Colon (tissue), 2 donors: ENCODE data around the gene TMEM220.
"Not testable (repeated sequence)": the region's sequence is repeated elsewhere in the genome, so short reads cannot be mapped to it uniquely, and the experiment has no call there.

ENCODE experiments used
- FAIRE-seq: peaks from 2 replicates; lab custom pipeline; 2012; peaks lifted over from hg19 to GRCh38; lab: Jason Lieb, UNC
- donor health status: control.
- donor health status: control.

The TMEM220 gene

GRCh38 chr17:10754861-10755591 lies 25.2 kb upstream of the TMEM220 start:
- FAIRE-seq, result no peak

- FAIRE-seq, result no peak
These were observed 24.3 kb upstream of the TMEM220 start for GRCh38 chr17:10754109-10754508.

GRCh38 chr17:10752696-10753095 lies 22.9 kb upstream of the TMEM220 start:
- no peak for FAIRE-seq

DNA sequence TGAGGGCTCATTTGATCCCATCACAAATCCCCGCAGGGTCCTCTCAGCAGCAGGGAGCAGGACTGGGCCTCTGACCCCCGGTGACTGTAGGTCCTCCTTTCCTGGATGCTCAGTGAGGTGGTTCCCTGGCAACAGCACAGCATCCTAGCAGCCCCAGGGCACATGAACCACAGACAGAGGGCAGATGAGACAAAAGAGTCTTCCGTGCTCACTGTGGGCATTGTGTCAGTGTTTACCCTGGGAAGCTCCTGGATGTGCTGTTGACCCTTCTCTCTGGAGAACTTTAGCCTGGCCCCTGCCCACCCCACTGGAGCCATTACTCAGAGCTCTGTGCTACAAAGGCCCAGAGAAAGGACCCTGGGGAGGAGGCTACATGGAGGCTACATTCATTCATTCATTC lies 21.7 kb upstream of the TMEM220 start:
- FAIRE-seq, result no peak

GRCh38 chr17:10750210-10750609 lies 20.4 kb upstream of the TMEM220 start:
- no peak for FAIRE-seq

DNA sequence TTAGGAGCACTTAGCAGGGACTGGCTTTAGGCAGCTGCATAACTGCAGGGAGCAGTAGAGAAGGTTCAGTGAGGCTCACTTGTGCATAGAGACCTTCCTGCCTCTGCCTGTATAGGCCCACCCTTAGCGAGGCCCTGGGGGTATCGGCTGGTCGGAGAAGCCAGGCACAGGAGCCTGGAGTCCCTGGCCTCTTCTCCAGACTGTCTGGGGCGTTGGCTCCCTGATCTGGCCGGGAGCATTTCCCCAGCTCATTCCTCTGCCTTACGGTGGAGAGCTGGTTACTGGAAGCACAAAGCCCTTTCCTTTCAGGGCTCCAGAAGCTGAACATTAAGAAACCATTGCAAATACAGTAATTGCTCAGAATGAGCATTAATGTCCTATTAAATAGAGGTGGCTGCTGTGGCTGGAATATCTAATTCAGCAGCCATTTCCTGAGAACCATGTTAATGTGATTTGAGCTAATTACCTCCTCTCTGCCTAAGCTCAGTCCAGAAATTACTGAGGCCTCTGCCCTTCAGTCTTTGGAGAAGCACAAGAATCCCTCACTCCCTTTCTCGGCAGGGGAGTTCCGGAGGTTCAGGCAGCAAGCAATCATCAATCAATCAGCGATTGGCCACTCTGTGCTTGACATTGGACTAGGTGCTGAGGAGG lies 18.8 kb upstream of the TMEM220 start:
- no peak for FAIRE-seq

GRCh38 chr17:10745231-10745630 lies 15.4 kb upstream of the TMEM220 start:
- no peak for FAIRE-seq

GRCh38 chr17:10744501-10745000 lies 14.7 kb upstream of the TMEM220 start:
- FAIRE-seq, result no peak

- FAIRE-seq, result no peak
These were observed 13.6 kb upstream of the TMEM220 start for GRCh38 chr17:10743316-10744009.

GRCh38 chr17:10742431-10742830 lies 12.6 kb upstream of the TMEM220 start:
- no peak for FAIRE-seq

GRCh38 chr17:10741416-10742135 lies 11.8 kb upstream of the TMEM220 start:
- no peak for FAIRE-seq

- no peak for FAIRE-seq
These were observed 9.6 kb upstream of the TMEM220 start for GRCh38 chr17:10739386-10739785.

- no peak for FAIRE-seq
These were observed 8.9 kb upstream of the TMEM220 start for GRCh38 chr17:10738521-10739258.

GRCh38 chr17:10737736-10738135 lies 7.9 kb upstream of the TMEM220 start:
- no peak for FAIRE-seq

DNA sequence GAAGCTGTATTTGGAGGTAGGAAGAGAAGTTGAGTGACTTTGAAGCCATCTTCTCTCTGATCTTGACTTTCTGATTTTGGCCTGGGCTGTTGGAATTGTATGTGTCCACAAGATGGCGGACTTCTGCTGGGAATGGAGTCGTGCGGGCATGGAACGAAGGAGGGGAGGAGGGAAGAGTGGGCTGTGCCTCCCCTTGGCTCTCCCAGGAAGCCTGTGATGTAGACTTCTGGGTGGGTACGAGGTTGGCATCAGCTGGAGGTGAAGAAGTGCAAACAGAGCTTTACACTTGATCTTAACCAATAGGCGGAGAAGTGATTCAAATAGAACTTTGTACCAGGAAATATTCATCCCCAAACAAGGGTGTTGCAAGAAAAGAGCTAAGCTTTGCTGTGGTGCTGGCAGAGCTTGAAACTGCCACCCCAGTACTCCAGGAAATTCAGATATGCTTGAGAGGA lies 7.4 kb upstream of the TMEM220 start:
- FAIRE-seq, result peak; percentile 96

DNA sequence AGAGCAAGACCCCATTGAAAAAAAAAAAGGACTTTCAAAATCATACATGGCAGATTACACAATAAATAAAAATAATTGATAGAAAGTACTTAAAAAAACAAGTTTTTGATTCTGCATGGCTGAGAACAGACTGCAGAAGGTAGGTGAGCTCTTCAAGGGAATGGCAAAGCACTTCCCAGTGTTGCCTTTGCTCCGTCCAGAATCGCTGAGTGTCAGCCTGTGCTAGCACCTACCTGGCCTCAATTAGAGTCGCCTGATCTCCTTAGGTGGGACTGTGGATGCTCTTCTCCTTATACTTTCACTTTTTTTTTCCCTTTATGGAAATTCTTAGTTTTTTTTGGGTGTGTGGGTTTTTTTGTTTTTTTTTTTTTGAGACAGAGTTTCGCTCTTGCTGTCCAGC lies 6.0 kb upstream of the TMEM220 start:
- no peak for FAIRE-seq

DNA sequence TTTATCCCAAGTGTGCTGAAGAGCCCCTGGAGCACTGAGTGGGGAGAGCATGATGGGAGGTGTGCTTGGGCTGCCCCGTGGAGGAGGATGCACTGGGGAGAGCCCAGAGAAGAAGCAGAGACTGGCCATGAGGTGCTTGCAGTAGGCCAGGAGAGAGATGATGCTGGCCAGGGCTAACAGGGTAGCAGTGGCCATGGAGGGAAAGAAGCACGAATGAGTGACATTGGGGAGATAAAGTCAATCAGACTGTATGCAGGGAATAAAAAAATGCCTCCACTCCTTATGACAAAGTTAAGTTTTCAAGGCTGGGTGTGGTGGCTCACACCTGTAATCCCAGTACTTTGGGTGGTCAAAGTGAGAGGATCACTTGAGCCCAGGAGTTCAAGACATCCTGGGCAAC lies 5.4 kb upstream of the TMEM220 start:
- no peak for FAIRE-seq

DNA sequence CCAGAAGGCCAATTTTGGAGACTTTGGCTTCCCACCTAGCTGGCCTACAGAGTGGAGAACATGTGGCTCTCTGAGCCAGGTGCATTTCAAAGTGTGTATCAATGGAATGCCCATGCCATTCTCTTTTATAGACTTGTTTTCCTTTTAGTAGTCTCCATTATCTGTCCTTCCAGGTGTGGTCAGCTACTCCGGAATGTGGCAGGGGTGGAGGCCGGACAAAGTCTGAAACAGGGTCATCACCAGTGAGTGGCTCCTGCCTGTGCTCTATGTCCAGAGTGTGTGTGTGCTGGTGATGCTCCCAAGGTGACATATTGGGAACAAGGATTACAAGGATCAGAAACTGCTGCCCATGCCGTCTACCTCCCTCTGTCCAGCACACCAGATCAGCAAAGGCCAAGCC lies 3.8 kb upstream of the TMEM220 start:
- FAIRE-seq, result no peak

DNA sequence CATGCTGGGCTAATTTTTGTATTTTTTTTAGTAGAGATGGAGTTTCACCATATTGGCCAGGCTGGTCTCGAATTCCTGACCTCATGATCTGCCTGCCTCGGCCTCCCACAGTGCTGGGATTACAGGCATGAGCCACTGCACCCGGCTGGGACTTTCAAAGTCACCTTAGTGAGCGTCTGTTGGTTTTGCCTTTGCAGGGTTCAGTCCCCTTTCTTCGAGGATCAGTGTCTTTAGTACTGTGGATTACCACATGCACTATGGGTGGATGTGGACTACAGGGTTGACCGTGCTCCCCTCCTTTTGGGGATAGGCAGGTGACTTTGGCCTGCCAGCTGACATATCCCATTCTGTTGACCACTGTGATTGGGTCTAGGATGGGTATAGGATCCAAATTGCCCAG lies 2.3 kb upstream of the TMEM220 start:
- FAIRE-seq, result not testable (repeated sequence)

GRCh38 chr17:10731408-10731879 lies 1.6 kb upstream of the TMEM220 start:
- FAIRE-seq, result no peak

GRCh38 chr17:10730247-10730646 lies 424 bp upstream of the TMEM220 start:
- not testable (repeated sequence) for FAIRE-seq
